Suprapubic skin (tissue), 4 donors: ENCODE results near the gene BNC2. TPM values are rescaled to one million over a fixed set of nuclear protein-coding genes. Genes with fewer than 3 reads are reported as not detected.
"Not testable (repeated sequence)": the region's sequence is repeated elsewhere in the genome, so short reads cannot be mapped to it uniquely, and the experiment has no call there.

Source experiments
- DNase-seq, 2 donors: peaks; one replicate each; pipeline ENCODE4 v3.0.0-alpha.2; 2019; ENCODE audit warnings: low spot score in 2 of 2
- H3K27ac ChIP-seq: fragments of 200-600 bp; sonication (generic); one replicate; pipeline ENCODE4 v1.5.1; 2019
- H3K27me3 ChIP-seq: fragments of 200-600 bp; sonication (generic); one replicate; pipeline ENCODE4 v1.5.1; 2019
- H3K36me3 ChIP-seq: fragments of 200-600 bp; sonication (generic); one replicate; pipeline ENCODE4 v1.5.1; 2019
- H3K4me1 ChIP-seq: fragments of 200-600 bp; sonication (generic); one replicate; pipeline ENCODE4 v1.5.1; 2019
- H3K4me3 ChIP-seq: fragments of 200-600 bp; sonication (generic); one replicate; pipeline ENCODE4 v1.5.1; 2019; ENCODE audit warnings: mild to moderate bottlenecking
- H3K9me3 ChIP-seq: fragments of 200-600 bp; sonication (generic); one replicate; pipeline ENCODE4 v1.5.1; 2019
- CTCF ChIP-seq, 2 donors: fragments of 200-600 bp in 1 of 2; fragments of 450-650 bp in 1 of 2; sonication (generic) in 1 of 2; IDR thresholded peaks; one replicate each; pipeline ENCODE4 v1.5.1; 2016 to 2019; ENCODE audit warnings: antibody characterized with exemption in 2 of 2, mild to moderate bottlenecking in 1 of 2, moderate library complexity in 1 of 2
- EP300 ChIP-seq: sonication (generic); formaldehyde crosslinking; IDR thresholded peaks from one replicate; pipeline ENCODE4 v1.6.1; 2017; ENCODE audit warnings: antibody characterized with exemption
- POLR2A ChIP-seq, 2 donors: fragments of 450-650 bp; IDR thresholded peaks; one replicate each; pipeline ENCODE4 v1.6.1; 2017; ENCODE audit warnings: antibody characterized with exemption in 2 of 2, mild to moderate bottlenecking in 2 of 2, moderate library complexity in 2 of 2
- POLR2AphosphoS5 ChIP-seq, 3 donors: sonication (generic); formaldehyde crosslinking; IDR thresholded peaks; one replicate each; pipeline ENCODE4 v1.6.1; 2017; ENCODE audit warnings: antibody characterized with exemption in 3 of 3
- WGBS: methylation state at CpG from one replicate; pipeline ENCODE4 v1.1.5; 2018; 5-methylcytosine and 5-hydroxymethylcytosine counted together
- total RNA-seq, 4 donors: library from RNA; depleted of rRNA; stranded (reverse); fragments of >200 nt; gene quantifications; one replicate each; pipeline ENCODE4 v1.1.0, GENCODE V29; 2016

The BNC2 gene, protein sequence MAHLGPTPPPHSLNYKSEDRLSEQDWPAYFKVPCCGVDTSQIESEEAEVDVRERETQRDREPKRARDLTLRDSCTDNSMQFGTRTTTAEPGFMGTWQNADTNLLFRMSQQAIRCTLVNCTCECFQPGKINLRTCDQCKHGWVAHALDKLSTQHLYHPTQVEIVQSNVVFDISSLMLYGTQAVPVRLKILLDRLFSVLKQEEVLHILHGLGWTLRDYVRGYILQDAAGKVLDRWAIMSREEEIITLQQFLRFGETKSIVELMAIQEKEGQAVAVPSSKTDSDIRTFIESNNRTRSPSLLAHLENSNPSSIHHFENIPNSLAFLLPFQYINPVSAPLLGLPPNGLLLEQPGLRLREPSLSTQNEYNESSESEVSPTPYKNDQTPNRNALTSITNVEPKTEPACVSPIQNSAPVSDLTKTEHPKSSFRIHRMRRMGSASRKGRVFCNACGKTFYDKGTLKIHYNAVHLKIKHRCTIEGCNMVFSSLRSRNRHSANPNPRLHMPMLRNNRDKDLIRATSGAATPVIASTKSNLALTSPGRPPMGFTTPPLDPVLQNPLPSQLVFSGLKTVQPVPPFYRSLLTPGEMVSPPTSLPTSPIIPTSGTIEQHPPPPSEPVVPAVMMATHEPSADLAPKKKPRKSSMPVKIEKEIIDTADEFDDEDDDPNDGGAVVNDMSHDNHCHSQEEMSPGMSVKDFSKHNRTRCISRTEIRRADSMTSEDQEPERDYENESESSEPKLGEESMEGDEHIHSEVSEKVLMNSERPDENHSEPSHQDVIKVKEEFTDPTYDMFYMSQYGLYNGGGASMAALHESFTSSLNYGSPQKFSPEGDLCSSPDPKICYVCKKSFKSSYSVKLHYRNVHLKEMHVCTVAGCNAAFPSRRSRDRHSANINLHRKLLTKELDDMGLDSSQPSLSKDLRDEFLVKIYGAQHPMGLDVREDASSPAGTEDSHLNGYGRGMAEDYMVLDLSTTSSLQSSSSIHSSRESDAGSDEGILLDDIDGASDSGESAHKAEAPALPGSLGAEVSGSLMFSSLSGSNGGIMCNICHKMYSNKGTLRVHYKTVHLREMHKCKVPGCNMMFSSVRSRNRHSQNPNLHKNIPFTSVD
- total RNA-seq: 10 to 100 TPM in 2 of 4 donors, 1 to 10 TPM in 2; 6.5 to 12.3 (median 8.9) TPM

- TF ChIP-seq POLR2AphosphoS5 (IDR thresholded peaks at IDR 0.05): no peak
- no peak for TF ChIP-seq CTCF (IDR thresholded peaks at IDR 0.05)
- TF ChIP-seq EP300: no peak
- TF ChIP-seq POLR2A (IDR thresholded peaks at IDR 0.05): no peak
- H3K4me3 ChIP-seq: peak within 1 kb of the TSS; percentile 86
- peaks cover 48% of the 10 kb centered on the region for H3K4me1 ChIP-seq
- no peaks in the 10 kb centered on the region for H3K27me3 ChIP-seq
- 3% methylated on average over 20 of the region's 58 CpGs for WGBS
- no peaks in the 10 kb centered on the region for H3K36me3 ChIP-seq
- H3K9me3 ChIP-seq: no peaks in the 10 kb centered on the region
- H3K27ac ChIP-seq: peak within 1 kb of the TSS; percentile 70
- peak in 1 of 2 donors; percentile 74 for DNase-seq
Measured at GRCh38 chr9:16870596-16871335, at the start of gene BNC2. Gene BNC2, minus strand, starts transcription at chr9:16870670. Its CDS starts 22 bp downstream, at chr9:16870648.

DNA sequence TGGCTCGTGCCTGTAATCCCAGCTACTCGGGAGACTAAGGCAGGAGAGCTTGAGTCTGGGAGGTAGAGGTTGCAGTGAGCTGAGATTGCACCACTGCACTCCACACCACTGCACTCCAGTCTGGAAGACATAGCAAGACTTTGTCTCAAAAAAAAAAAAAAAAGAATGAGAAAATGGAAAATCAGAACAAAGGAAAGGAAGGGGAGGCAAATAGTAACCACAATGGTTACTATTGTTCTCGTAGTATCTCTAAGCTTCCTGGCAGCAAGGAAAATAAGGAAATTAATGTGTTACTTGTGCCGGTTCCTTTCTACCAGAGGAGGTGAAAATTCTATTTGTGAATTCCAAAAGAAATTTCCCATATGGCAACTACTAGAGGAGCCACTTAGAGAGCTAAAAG is 48.5 kb upstream of the BNC2 start:
- H3K4me3 ChIP-seq: no peak overlapping the region
- H3K9me3 ChIP-seq: no peaks in the 10 kb centered on the region
- DNase-seq: no peak
- H3K27ac ChIP-seq: no peak overlapping the region
- no peaks in the 10 kb centered on the region for H3K27me3 ChIP-seq
- no peak for TF ChIP-seq POLR2A (IDR thresholded peaks at IDR 0.05)
- TF ChIP-seq POLR2AphosphoS5 (IDR thresholded peaks at IDR 0.05): no peak
- TF ChIP-seq EP300: no peak
- TF ChIP-seq CTCF (IDR thresholded peaks at IDR 0.05): no peak
- 84% methylated on average over 4 of the region's 4 CpGs for WGBS
- H3K36me3 ChIP-seq: no peaks in the 10 kb centered on the region
- H3K4me1 ChIP-seq: no peaks in the 10 kb centered on the region

- no peaks in the 10 kb centered on the region for H3K9me3 ChIP-seq
- H3K4me3 ChIP-seq: no peak overlapping the region
- no peak for DNase-seq
- WGBS: 78% methylated on average over 6 of the region's 6 CpGs
- no peak for TF ChIP-seq EP300
- TF ChIP-seq CTCF (IDR thresholded peaks at IDR 0.05): no peak
- TF ChIP-seq POLR2AphosphoS5 (IDR thresholded peaks at IDR 0.05): no peak
- TF ChIP-seq POLR2A (IDR thresholded peaks at IDR 0.05): no peak
- H3K36me3 ChIP-seq: no peaks in the 10 kb centered on the region
- H3K27ac ChIP-seq: no peak overlapping the region
- H3K4me1 ChIP-seq: no peaks in the 10 kb centered on the region
- H3K27me3 ChIP-seq: no peaks in the 10 kb centered on the region
Measured at GRCh38 chr9:16915126-16915831, 44.8 kb upstream of the BNC2 start.

DNA sequence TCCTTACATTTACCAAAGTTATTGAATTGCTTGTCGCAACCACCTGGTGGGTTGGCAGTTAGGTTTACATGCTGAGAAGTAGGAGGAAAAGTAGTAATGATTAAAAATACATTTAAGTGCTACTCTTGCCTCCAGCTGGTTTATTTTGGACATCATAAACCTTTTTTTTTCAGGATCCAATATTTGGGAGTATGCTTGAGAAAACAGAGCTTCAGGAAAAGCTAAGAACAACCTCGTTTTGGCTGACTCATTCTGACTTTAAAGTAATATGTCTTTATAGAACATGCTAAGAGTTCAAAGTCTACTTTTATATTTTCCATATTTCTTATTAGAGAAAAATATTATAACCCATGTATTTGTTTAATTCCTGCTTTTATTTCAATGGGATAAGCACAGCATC is 41.7 kb upstream of the BNC2 start:
- TF ChIP-seq POLR2AphosphoS5 (IDR thresholded peaks at IDR 0.05): no peak
- TF ChIP-seq CTCF (IDR thresholded peaks at IDR 0.05): no peak
- no peak for TF ChIP-seq EP300
- TF ChIP-seq POLR2A (IDR thresholded peaks at IDR 0.05): no peak
- H3K9me3 ChIP-seq: no peaks in the 10 kb centered on the region
- 58% methylated on average over 2 of the region's 2 CpGs for WGBS
- no peaks in the 10 kb centered on the region for H3K36me3 ChIP-seq
- no peak overlapping the region for H3K27ac ChIP-seq
- no peak for DNase-seq
- H3K27me3 ChIP-seq: no peaks in the 10 kb centered on the region
- H3K4me3 ChIP-seq: no peak overlapping the region
- no peaks in the 10 kb centered on the region for H3K4me1 ChIP-seq

DNA sequence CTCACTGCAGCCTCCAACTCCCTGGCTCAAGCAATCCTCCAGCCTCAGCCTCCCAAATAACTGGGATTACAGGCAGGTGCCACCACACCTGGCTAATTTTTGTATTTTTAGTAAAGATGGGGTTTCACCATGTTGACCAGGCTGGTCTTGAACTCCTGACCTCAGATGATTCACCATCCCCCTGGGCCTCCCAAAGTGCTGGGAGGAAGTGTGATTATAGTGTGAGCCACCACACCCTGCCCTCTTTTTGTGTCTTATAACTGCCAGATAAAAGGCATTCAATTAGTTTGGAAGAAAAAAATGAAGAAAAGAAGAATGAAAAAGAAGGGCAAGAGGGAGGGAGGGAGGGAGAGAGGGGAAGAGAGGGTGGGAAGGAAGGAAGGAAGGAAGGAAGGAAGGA is 37.7 kb upstream of the BNC2 start:
- not testable (repeated sequence) for H3K36me3 ChIP-seq, H3K9me3 ChIP-seq, H3K4me1 ChIP-seq, DNase-seq, H3K27me3 ChIP-seq, H3K4me3 ChIP-seq, H3K27ac ChIP-seq
